Left ventricle myocardium inferior (tissue), 1 donor: ENCODE measurements around the gene LGALSL. TPM values are rescaled to one million over a fixed set of nuclear protein-coding genes. Genes with fewer than 3 reads are reported as not detected.
"Not testable (repeated sequence)": the region's sequence is repeated elsewhere in the genome, so short reads cannot be mapped to it uniquely, and the experiment has no call there.

Experiments
- DNase-seq: peaks from one replicate; pipeline ENCODE4 v3.0.0-alpha.2; 2020
- H3K27ac ChIP-seq: fragments of 200-600 bp; replicated peaks from 2 replicates; pipeline ENCODE4 v1.8.0; 2021
- H3K27me3 ChIP-seq: fragments of 200-600 bp; 2 replicates; pipeline ENCODE4 v1.8.0; 2021; ENCODE audit warnings: low read depth
- H3K36me3 ChIP-seq: fragments of 200-600 bp; 2 replicates; pipeline ENCODE4 v1.8.0; 2021
- H3K4me1 ChIP-seq: fragments of 200-600 bp; 2 replicates; pipeline ENCODE4 v1.8.0; 2021
- H3K4me3 ChIP-seq: fragments of 200-600 bp; 2 replicates; pipeline ENCODE4 v1.8.0; 2021; ENCODE audit warnings: mild to moderate bottlenecking, moderate library complexity
- H3K9me3 ChIP-seq: fragments of 200-600 bp; replicated peaks from 2 replicates; pipeline ENCODE4 v1.8.0; 2021
- CTCF ChIP-seq: fragments of 200-600 bp; IDR thresholded peaks from 2 replicates; pipeline ENCODE4 v1.8.0; 2021; ENCODE audit warnings: antibody characterized with exemption, mild to moderate bottlenecking, borderline replicate concordance
- intact Hi-C: fragments of 100-400 bp; cut with micrococcal nuclease; formaldehyde crosslinking; loops from one replicate; pipeline ENCODE4 v1.11.0; 2022
- total RNA-seq: library from RNA; stranded (reverse); fragmentation: NEBNext Ultra II Directional; extraction: Animal tissue kit (Norgen Biotek cat#: 25700); gene quantifications from one replicate; pipeline ENCODE4 v1.2.1, GENCODE V29; 2021
- donor health status: DM: no; HTN: yes; CAD: no; lungs with severe emphysema.

Gene LGALSL
- total RNA-seq, 1 donor from 2014 or later = 8.1 TPM

GRCh38 chr2:64442277-64442676, 11.7 kb upstream of the LGALSL start:
- peaks cover 2% of the 10 kb centered on the region for H3K4me1 ChIP-seq
- no peaks in the 10 kb centered on the region for H3K9me3 ChIP-seq
- H3K36me3 ChIP-seq = no peaks in the 10 kb centered on the region
- no peak for DNase-seq
- H3K27ac ChIP-seq = no peak overlapping the region
- no peak for TF ChIP-seq CTCF
- intact Hi-C loops = no loop called here
- no peak overlapping the region for H3K4me3 ChIP-seq
- no peaks in the 10 kb centered on the region for H3K27me3 ChIP-seq

GRCh38 chr2:64442801-64443429, 11.0 kb upstream of the LGALSL start:
- DNase-seq = no peak
- Histone ChIP-seq H3K4me3 (no peak overlapping the region), H3K27ac (no peak overlapping the region), H3K36me3 (no peaks in the 10 kb centered on the region), H3K4me1 (peaks cover 9% of the 10 kb centered on the region), H3K27me3 (no peaks in the 10 kb centered on the region), H3K9me3 (no peaks in the 10 kb centered on the region)
- intact Hi-C loops = no loop called here
- no peak for TF ChIP-seq CTCF

GRCh38 chr2:64445970-64446369, 8.0 kb upstream of the LGALSL start:
- H3K36me3 ChIP-seq, H3K27ac ChIP-seq, H3K4me3 ChIP-seq, H3K9me3 ChIP-seq, H3K27me3 ChIP-seq, DNase-seq, intact Hi-C loops: not testable (repeated sequence)
- H3K4me1 ChIP-seq = peaks cover 15% of the 10 kb centered on the region

- H3K27me3 ChIP-seq = no peaks in the 10 kb centered on the region
- intact Hi-C loops = no loop called here
- TF ChIP-seq CTCF = no peak
- peaks cover 15% of the 10 kb centered on the region for H3K4me1 ChIP-seq
- no peak overlapping the region for H3K27ac ChIP-seq
- H3K4me3 ChIP-seq = no peak overlapping the region
- no peaks in the 10 kb centered on the region for H3K36me3 ChIP-seq
- H3K9me3 ChIP-seq = no peaks in the 10 kb centered on the region
- no peak for DNase-seq
Measured at GRCh38 chr2:64447317-64448040, 6.5 kb upstream of the LGALSL start.

GRCh38 chr2:64448041-64448426, 5.9 kb upstream of the LGALSL start:
- H3K27me3 ChIP-seq = no peaks in the 10 kb centered on the region
- H3K27ac ChIP-seq = no peak overlapping the region

More at GRCh38 chr2:64448041-64448426, 5.9 kb upstream of the LGALSL start:
- no peak for DNase-seq
- no peaks in the 10 kb centered on the region for H3K36me3 ChIP-seq
- no peak for TF ChIP-seq CTCF
- H3K9me3 ChIP-seq = no peaks in the 10 kb centered on the region
- intact Hi-C loops = no loop called here
- H3K4me3 ChIP-seq = no peak overlapping the region
- peaks cover 21% of the 10 kb centered on the region for H3K4me1 ChIP-seq
